HG03342 (cell line): ENCODE data around the gene RAE1.

Experiments
- ATAC-seq: cut with Tn5 transposase; IDR thresholded peaks from one replicate; pipeline ENCODE4 v1.9.1; 2021; ENCODE audit warnings: mild to moderate bottlenecking, moderate library complexity; ENCODE audit not compliant: unreplicated experiment

The RAE1 gene

DNA sequence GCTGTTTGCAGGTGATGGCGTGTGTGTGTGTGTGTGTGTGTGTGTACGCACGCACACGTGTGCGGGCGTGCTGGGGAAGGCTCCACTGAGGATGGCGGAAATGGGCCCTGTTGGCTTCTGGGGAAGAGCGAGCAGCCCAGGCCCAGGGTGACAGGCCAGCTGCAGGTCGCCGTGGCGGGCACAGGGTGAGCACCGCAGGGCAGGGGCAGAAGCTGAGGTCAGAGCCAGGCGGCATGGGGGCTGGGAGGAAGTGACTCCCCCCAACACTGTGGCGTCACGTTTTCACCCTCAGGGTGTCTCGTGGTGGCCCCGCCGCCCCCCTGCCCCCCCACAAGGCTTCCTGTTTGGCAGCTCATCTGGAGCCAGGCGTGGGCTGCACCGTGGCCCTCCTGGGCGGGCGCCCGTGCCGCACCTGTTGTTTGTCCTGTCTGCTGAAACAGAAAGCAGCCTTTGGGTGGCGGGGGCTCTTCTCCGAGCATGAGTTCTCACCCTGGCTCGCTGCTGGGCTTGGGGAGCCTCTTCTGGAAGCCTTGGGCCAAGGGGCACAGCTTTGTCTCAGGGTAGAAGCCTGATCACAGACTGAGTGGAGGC lies 47.3 kb downstream of the RAE1 start:
- ATAC-seq: peak; percentile 54

DNA sequence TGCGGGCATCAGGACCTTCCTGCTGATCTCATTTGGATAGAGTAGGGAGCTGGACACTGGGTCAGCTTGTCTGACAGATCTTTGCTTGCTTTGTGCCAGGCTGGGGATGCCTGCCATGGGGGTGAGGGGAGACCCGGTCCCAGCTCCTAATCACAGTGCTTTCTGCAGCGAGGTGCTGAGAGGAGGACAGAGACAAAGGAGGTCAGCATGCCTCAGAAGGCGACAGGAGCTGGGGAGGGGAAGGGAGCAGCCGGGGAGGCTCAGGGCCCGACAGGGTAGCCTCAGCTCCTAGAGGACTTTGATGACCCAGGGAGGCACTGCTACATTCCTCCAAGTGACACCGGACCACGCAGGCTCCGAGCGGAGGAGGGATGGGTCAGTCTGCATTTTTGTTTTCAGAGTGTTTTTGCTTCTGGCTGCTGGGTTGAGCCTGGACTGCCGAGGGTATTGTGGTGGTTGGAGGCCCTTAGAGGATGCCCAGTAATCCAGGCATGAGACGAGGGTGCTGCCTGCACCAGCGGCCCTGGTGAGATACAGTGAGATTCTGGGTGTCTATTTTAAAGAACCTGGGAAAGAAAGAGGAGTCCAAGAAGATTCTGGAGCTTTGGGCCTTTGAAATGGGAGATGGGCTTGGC lies 48.0 kb downstream of the RAE1 start:
- ATAC-seq: no peak

GRCh38 chr20:57399587-57400155 lies 48.6 kb downstream of the RAE1 start:
- no peak for ATAC-seq

- ATAC-seq: no peak
Observed at GRCh38 chr20:57400231-57400701, 49.2 kb downstream of the RAE1 start.

- peak; percentile 33 for ATAC-seq
Observed at GRCh38 chr20:57400821-57401564, 49.9 kb downstream of the RAE1 start.

DNA sequence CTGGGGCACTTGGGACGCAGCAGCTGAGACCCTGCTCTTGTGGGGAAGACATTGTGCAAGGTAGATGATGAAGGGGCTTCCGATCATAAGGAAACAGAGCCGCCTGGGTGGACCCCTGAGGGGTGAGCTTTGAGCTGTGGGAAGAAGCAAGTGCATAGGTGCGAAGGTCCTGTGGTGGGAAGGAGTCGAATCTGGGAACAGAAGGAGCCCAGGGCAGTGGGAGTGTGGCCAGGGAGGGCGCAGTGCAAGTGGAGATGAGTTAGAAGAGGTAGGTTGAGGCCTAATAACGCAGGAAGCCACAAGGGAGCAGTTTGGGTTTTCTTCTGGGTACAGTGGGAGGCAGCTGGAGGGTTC lies 50.5 kb downstream of the RAE1 start:
- no peak for ATAC-seq

- ATAC-seq: no peak
Observed at GRCh38 chr20:57402206-57403125, 51.4 kb downstream of the RAE1 start.

DNA sequence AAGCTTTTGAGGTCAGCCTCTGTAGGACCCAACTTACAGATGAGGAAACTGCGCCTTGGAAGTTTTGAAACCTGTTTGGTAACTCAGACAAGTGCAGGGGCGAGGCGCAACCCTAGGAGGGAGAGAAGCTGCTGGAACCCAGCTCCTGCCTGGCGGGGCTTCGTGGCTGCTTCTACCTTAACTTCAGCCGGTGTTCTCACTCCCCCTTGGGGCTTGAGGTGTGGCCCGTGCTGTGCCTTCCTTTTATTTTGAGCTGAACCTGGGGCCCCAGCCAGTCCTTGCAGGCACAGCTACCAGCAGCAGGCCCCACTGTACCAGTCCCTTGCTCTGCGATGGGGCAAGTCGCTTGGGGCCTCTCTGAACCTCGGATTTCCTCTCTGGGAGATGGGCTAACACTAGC lies 52.2 kb downstream of the RAE1 start:
- no peak for ATAC-seq

- ATAC-seq: no peak
Observed at GRCh38 chr20:57404006-57404405, 53.0 kb downstream of the RAE1 start.

DNA sequence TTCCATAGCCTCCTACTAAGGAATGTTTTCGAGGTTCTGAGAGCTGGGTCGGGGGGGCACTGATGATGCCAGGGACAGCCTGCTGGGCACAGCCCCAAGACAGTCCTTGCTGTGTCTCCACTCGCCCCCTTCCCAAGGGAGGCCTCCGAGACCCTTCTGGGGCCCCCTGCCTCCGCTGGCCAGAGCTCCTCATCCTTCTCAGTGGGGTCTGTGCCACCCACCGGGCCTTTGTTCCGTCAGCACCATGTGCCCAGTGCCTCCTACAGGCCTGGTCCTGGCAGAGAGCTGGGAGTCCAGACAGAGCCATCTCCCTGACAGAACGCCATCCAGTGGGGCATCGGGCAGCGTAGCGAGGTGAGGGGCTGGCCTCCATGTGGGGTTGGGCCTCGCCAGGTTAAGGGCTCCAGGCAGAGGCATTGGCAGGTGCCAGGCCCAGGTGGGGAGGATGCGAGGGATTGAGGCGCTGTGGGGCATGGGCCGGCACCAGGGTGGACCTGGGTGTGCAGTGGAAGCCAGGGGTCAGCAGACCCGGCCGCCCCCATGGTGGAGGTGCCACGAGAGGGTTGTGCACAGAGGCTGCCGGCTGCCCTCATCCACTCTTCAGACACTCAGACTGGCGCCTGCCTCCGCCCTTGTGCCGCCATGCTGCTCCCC lies 53.5 kb downstream of the RAE1 start:
- no peak for ATAC-seq

- no peak for ATAC-seq
Observed at GRCh38 chr20:57405236-57406016, 54.4 kb downstream of the RAE1 start.

DNA sequence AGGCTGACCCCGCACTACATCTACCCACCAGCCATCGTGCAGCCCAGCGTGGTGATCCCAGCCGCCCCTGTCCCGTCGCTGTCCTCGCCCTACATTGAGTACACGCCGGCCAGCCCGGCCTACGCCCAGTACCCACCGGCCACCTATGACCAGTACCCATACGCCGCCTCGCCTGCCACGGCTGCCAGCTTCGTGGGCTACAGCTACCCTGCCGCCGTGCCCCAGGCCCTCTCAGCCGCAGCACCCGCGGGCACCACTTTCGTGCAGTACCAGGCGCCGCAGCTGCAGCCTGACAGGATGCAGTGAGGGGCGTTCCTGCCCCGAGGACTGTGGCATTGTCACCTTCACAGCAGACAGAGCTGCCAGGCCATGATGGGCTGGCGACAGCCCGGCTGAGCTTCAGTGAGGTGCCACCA lies 56.5 kb downstream of the RAE1 start:
- ATAC-seq: no peak

DNA sequence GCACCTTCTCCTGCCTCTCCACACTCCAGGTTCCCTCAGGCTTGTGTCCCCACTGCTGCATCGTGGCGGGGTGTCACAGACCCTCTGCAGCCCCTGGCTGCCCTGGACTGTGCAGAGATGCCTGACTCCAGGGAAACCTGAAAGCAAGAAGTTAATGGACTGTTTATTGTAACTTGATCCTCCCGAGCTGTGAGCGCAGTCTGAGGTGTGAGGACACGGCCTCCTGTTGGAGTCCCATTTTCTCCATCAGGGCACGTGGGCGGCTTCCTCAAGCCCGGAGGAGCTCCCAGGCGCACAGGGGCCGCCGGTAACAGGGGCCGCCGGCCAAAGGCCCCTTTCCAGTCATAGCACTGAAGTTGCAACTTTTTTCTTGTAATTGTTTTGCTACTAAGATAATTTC lies 57.1 kb downstream of the RAE1 start:
- no peak for ATAC-seq

DNA sequence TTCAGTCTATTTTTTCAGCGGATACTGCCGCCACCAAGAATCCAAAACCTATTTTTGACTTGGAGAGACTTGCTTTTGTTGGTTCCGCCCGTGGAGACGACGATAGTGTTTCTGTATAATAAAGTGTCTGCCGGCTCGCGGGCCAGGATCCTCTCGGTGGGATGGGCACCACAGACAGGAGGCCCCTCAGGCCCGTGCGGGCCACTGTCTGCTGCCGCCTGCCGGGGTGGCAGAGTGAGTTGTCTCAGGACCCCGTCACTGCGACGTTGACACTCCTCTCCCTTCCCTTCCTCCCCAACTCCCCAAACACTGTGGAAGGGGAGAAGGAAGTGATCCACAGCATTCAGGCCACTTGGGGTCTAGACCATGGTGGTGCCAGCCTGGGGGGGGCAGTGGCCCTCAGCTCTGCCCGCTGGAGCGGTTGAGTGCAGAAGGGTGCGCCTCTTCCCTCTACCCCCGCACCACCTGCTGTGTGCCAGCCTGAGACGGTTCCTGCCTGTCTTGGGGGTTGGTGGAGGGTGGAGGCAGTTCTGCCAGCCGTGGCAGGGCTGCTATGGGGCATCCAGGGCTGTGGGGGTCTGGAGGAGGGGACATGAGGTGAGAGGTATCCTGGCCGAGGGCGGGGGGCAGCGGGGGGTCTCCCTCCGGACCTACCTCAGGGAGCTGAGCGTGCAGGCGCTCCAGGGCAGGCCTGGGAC lies 57.6 kb downstream of the RAE1 start:
- ATAC-seq: no peak

- no peak for ATAC-seq
Observed at GRCh38 chr20:57409316-57409671, 58.2 kb downstream of the RAE1 start.

GRCh38 chr20:57409672-57410397 lies 58.8 kb downstream of the RAE1 start:
- ATAC-seq: no peak

DNA sequence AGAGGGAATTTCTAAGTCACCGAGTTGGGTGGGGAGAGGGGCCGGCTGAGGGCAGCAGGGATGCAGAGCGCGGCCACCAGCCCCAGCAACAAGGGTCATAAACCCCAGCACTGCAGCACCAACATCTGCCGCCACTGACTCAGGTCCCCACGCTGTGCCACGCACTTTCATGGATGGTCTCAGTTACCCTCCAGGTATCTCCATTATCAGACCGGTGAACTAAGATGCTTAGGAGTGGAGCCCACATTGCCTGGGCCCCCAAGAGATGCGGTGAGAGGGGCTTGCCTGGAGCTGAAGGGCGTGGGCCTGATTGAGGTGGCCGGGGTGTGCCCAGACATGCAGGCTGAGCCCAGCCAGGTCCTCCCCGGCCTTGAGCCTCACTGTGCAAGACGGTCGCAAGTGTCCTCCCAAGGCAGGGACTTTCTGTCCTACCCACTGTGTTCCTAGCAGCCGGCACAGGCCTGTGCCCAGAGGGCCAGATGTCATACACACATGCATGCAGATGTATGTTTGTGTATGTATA lies 59.4 kb downstream of the RAE1 start:
- no peak for ATAC-seq

- no peak for ATAC-seq
Observed at GRCh38 chr20:57410924-57411323, 59.9 kb downstream of the RAE1 start.
